Measurements from ENCODE around the gene AGAP4.
"Not testable (repeated sequence)": the region's sequence is repeated elsewhere in the genome, so short reads cannot be mapped to it uniquely, and the experiment has no call there.

The AGAP4 gene

GRCh38 chr10:45847400-45847799 is at the start of gene AGAP4:
TSS of gene AGAP4 (minus strand) at chr10:45847500. CDS start at chr10:45847347, 153 bp downstream.
- DNase-seq (ENCODE audit: extremely low read depth, low read depth) = not testable (repeated sequence)

GRCh38 chr10:45890721-45891120 is 43.4 kb upstream of the AGAP4 start:
- not testable (repeated sequence) for DNase-seq (ENCODE audit: extremely low read depth, low read depth); H3K4me3 ChIP-seq (replicated peaks; ENCODE audit: low read depth, low read length)

More at GRCh38 chr10:45847400-45847799, at the start of gene AGAP4:
- H3K4me3 ChIP-seq (replicated peaks; ENCODE audit: low read depth, low read length) = not testable (repeated sequence)

- not testable (repeated sequence) for DNase-seq (ENCODE audit: extremely low read depth, low read depth); H3K4me3 ChIP-seq (replicated peaks; ENCODE audit: low read depth, low read length)
Measured at GRCh38 chr10:45889539-45890230, 42.4 kb upstream of the AGAP4 start.

- DNase-seq (ENCODE audit: extremely low read depth, low read depth); H3K4me3 ChIP-seq (replicated peaks; ENCODE audit: low read depth, low read length): not testable (repeated sequence)
Measured at GRCh38 chr10:45882880-45883279, 35.6 kb upstream of the AGAP4 start.

- not testable (repeated sequence) for H3K4me3 ChIP-seq (replicated peaks; ENCODE audit: low read depth, low read length); DNase-seq (ENCODE audit: extremely low read depth, low read depth)
Measured at GRCh38 chr10:45865404-45865803, 18.1 kb upstream of the AGAP4 start.

GRCh38 chr10:45864264-45864663 is 17.0 kb upstream of the AGAP4 start:
- not testable (repeated sequence) for DNase-seq (ENCODE audit: extremely low read depth, low read depth); H3K4me3 ChIP-seq (replicated peaks; ENCODE audit: low read depth, low read length)

- not testable (repeated sequence) for DNase-seq (ENCODE audit: extremely low read depth, low read depth); H3K4me3 ChIP-seq (replicated peaks; ENCODE audit: low read depth, low read length)
Measured at GRCh38 chr10:45863632-45864031, 16.3 kb upstream of the AGAP4 start.

DNA sequence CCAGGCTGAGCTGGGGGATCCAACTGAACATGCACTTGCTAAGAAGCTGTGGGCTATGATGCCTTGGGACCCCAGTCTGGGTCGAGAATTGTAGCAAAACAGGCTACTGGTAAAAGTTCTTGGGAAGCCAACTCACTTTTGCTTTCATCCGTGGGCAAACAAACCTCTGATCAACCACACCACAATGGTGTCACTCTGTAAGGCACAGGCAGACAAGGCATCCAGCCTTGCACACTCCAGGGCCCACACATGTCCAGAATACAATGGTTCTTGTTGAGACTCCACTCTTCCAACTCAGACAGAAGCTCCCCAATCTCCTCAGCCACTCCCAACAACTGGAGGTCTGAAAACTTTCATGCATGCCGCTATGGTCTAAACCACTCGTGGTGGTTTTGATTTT is 10.6 kb upstream of the AGAP4 start:
- not testable (repeated sequence) for DNase-seq (ENCODE audit: extremely low read depth, low read depth); H3K4me3 ChIP-seq (replicated peaks; ENCODE audit: low read depth, low read length)

- DNase-seq (ENCODE audit: extremely low read depth, low read depth) = not testable (repeated sequence)
Measured at GRCh38 chr10:45848467-45848866, 1.2 kb upstream of the AGAP4 start.

GRCh38 chr10:45822918-45823317 is 24.4 kb downstream of the AGAP4 start:
- not testable (repeated sequence) for DNase-seq (ENCODE audit: extremely low read depth, low read depth); H3K4me3 ChIP-seq (replicated peaks; ENCODE audit: low read depth, low read length)

More at GRCh38 chr10:45848467-45848866, 1.2 kb upstream of the AGAP4 start:
- H3K4me3 ChIP-seq (replicated peaks; ENCODE audit: low read depth, low read length) = not testable (repeated sequence)

DNA sequence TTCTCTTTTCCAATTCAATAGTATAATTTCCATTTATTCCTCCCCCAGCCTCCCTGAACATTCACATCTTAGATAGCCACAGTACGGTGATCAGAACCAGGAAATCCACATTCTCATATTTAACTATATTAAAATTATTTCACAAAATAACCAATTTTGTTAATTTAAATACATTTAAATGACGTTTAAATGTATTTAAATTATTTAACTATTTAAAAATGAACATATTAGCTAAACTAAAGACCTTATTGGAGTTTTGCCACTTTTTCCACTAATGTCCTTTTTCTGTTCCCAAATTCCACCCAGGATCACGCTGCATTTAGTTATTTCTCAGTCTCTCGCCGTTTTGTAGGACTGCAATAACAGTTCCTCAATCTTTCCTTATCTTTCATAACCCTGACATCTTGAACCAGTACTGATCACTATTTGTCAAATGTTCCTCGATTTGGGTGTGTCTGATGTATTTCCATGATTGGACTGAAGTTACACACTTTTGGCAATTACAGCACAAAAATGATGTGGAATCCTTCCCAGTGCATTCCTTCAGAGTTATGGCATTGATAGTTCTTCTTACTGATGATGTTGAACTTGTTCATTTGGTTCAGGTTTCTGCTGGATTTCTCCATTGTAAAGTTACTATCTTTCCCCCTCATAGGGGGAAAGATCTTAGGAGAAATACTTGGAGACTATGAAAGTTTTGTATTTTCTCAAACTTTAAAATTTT is 27.0 kb downstream of the AGAP4 start:
- not testable (repeated sequence) for H3K4me3 ChIP-seq (replicated peaks; ENCODE audit: low read depth, low read length); DNase-seq (ENCODE audit: extremely low read depth, low read depth)

- DNase-seq (ENCODE audit: extremely low read depth, low read depth) = no peak
- H3K4me3 ChIP-seq (replicated peaks; ENCODE audit: low read depth, low read length) = no peak overlapping the region
- TF ChIP-seq CTCF (IDR thresholded peaks at IDR 0.05; ENCODE audit: low read depth, low read length, missing control alignments) = no peak
Measured at GRCh38 chr10:45819552-45819951, 27.7 kb downstream of the AGAP4 start.

GRCh38 chr10:45817912-45818311 is 29.4 kb downstream of the AGAP4 start:
- no peak overlapping the region for H3K4me3 ChIP-seq (replicated peaks; ENCODE audit: low read depth, low read length)
- TF ChIP-seq CTCF (IDR thresholded peaks at IDR 0.05; ENCODE audit: low read depth, low read length, missing control alignments) = no peak
- DNase-seq (ENCODE audit: extremely low read depth, low read depth) = no peak

All from HFF-Myc (cell line).